Karpas-422 (cell line): ENCODE measurements around the gene SAMD1. TPM values are rescaled to one million over a fixed set of nuclear protein-coding genes. Genes with fewer than 3 reads are reported as not detected.

Experiments used
- DNase-seq: peaks from one replicate; pipeline ENCODE4 v3.0.0-alpha.2; 2015
- H2AFZ ChIP-seq: fragments of 200-600 bp; sonication (generic); 2 replicates; pipeline ENCODE4 v1.6.1; 2014; ENCODE audit warnings: antibody characterized with exemption, low read length, mixed read lengths
- H3K27ac ChIP-seq: fragments of 200-600 bp; sonication (generic); 2 replicates; pipeline ENCODE4 v1.5.1; 2014; ENCODE audit warnings: mild to moderate bottlenecking, low read length, moderate library complexity
- H3K27me3 ChIP-seq: fragments of 200-600 bp; sonication (generic); 2 replicates; pipeline ENCODE4 v1.6.1; 2014; ENCODE audit warnings: low read length, mixed read lengths
- H3K36me3 ChIP-seq: fragments of 200-600 bp; sonication (generic); 2 replicates; pipeline ENCODE4 v1.6.1; 2014; ENCODE audit warnings: low read length, mixed read lengths; ENCODE audit not compliant: insufficient read depth
- H3K4me1 ChIP-seq: fragments of 200-600 bp; sonication (generic); 2 replicates; pipeline ENCODE4 v1.6.1; 2014; ENCODE audit warnings: mild to moderate bottlenecking, low read length, mixed read lengths
- H3K4me2 ChIP-seq: fragments of 200-600 bp; sonication (generic); 2 replicates; pipeline ENCODE4 v1.6.1; 2014; ENCODE audit warnings: low read length, low read depth, mild to moderate bottlenecking; ENCODE audit not compliant: poor library complexity, severe bottlenecking
- H3K4me3 ChIP-seq: fragments of 200-600 bp; sonication (generic); 2 replicates; pipeline ENCODE4 v1.5.1; 2014; ENCODE audit warnings: mild to moderate bottlenecking, antibody characterized with exemption, low read length, mixed read lengths
- H3K79me2 ChIP-seq: fragments of 200-600 bp; sonication (generic); 2 replicates; pipeline ENCODE4 v1.6.1; 2014; ENCODE audit warnings: mild to moderate bottlenecking, low read length, mixed read lengths
- H3K9ac ChIP-seq: fragments of 200-600 bp; sonication (generic); 2 replicates; pipeline ENCODE4 v1.6.0; 2014; ENCODE audit warnings: low read length
- H3K9me2 ChIP-seq: fragments of 200-600 bp; sonication (generic), shearing (Covaris generic); replicated peaks from 2 replicates; pipeline ENCODE4 v1.6.0; 2014; ENCODE audit warnings: mild to moderate bottlenecking, low read length, moderate library complexity; ENCODE audit not compliant: insufficient read depth
- H3K9me3 ChIP-seq: fragments of 300-700, 200-600 bp; sonication (generic); 2 replicates; pipeline ENCODE4 v1.6.1; 2014; ENCODE audit warnings: low read length, mixed read lengths
- H4K20me1 ChIP-seq: fragments of 200-600 bp; sonication (generic); 2 replicates; pipeline ENCODE4 v1.6.1; 2014; ENCODE audit warnings: mild to moderate bottlenecking, antibody characterized with exemption, low read length, low read depth; ENCODE audit not compliant: insufficient read depth
- total RNA-seq: library from RNA; depleted of rRNA; stranded (reverse); fragments of >200 nt; shearing (Covaris generic); gene quantifications from 2 replicates; pipeline ENCODE4 v1.2.3, GENCODE V29; 2014; ENCODE audit warnings: low replicate concordance

Gene SAMD1
- total RNA-seq, 1 experiment from 2014 or later = 31.8 TPM

GRCh38 chr19:14058182-14059092, 32.1 kb downstream of the SAMD1 start:
- no peak overlapping the region for H3K4me2 ChIP-seq
- H3K9me2 ChIP-seq = no peaks in the 10 kb centered on the region
- no peak overlapping the region for H3K27ac ChIP-seq
- no peaks in the 10 kb centered on the region for H3K36me3 ChIP-seq
- H4K20me1 ChIP-seq = no peaks in the 10 kb centered on the region
- no peaks in the 10 kb centered on the region; the same call in 1 of the 2 replicates for H3K4me1 ChIP-seq
- no peak for DNase-seq
- no peak overlapping the region for H2AFZ ChIP-seq
- no peak overlapping the region for H3K4me3 ChIP-seq
- no peaks in the 10 kb centered on the region for H3K79me2 ChIP-seq
- H3K9ac ChIP-seq = no peak overlapping the region
- H3K9me3 ChIP-seq = no peaks in the 10 kb centered on the region
- H3K27me3 ChIP-seq = no peaks in the 10 kb centered on the region

GRCh38 chr19:14056741-14057356, 33.7 kb downstream of the SAMD1 start:
- Histone ChIP-seq H3K27me3 (no peaks in the 10 kb centered on the region), H3K4me2 (no peak overlapping the region), H2AFZ (no peak overlapping the region)

DNA sequence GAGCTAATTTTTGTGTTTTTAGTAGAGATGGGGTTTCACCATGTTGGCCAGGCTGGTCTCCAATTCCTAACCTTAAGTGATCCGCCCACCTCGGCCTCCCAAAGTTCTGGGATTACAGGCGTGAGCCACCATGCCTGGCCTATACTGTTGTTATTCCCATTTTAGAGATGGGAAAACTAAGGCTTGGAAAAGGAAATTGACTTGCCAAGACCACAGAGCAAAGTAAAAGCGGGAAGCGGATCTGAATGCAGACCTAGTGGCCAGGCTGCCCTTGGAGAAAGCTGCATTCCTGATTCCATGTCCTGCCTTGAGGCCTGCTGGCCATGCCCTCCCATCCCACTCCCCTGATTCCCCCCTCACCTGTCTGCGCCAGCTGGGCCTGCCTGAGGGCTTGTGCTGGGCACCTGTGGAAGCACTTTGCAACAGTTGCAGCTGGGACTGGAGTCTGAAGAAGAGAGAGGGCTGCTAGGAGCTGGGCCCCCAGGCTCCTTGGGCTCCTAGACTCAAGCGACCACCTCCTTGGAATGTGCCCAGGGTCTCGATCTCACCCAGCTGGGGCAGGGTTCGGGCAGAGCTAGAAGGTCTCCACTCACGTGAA, 34.4 kb downstream of the SAMD1 start:
- Histone ChIP-seq H4K20me1 (no peaks in the 10 kb centered on the region), H3K79me2 (no peaks in the 10 kb centered on the region), H3K4me1 (no peaks in the 10 kb centered on the region; the same call in 1 of the 2 replicates), H3K9me2 (no peaks in the 10 kb centered on the region), H3K27ac (no peak overlapping the region), H3K4me2 (no peak overlapping the region), H3K4me3 (no peak overlapping the region), H3K36me3 (no peaks in the 10 kb centered on the region), H3K9ac (no peak overlapping the region), H3K9me3 (no peaks in the 10 kb centered on the region), H3K27me3 (no peaks in the 10 kb centered on the region), H2AFZ (no peak overlapping the region)
- no peak for DNase-seq

More at GRCh38 chr19:14056741-14057356, 33.7 kb downstream of the SAMD1 start:
- H3K79me2 ChIP-seq = no peaks in the 10 kb centered on the region
- H3K4me1 ChIP-seq = no peaks in the 10 kb centered on the region; the same call in 1 of the 2 replicates
- H3K4me3 ChIP-seq = no peak overlapping the region
- no peak overlapping the region for H3K9ac ChIP-seq
- H3K36me3 ChIP-seq = no peaks in the 10 kb centered on the region
- no peak for DNase-seq
- H4K20me1 ChIP-seq = no peaks in the 10 kb centered on the region
- no peaks in the 10 kb centered on the region for H3K9me3 ChIP-seq
- no peaks in the 10 kb centered on the region for H3K9me2 ChIP-seq
- H3K27ac ChIP-seq = no peak overlapping the region

- no peaks in the 10 kb centered on the region for H3K9me2 ChIP-seq
Measured at GRCh38 chr19:14055396-14055795, 35.2 kb downstream of the SAMD1 start.

GRCh38 chr19:14054721-14055120, 35.8 kb downstream of the SAMD1 start:
- Histone ChIP-seq H3K79me2 (no peaks in the 10 kb centered on the region), H3K9me3 (no peaks in the 10 kb centered on the region), H2AFZ (no peak overlapping the region), H3K4me1 (no peaks in the 10 kb centered on the region; the same call in 1 of the 2 replicates), H3K9ac (no peak overlapping the region), H3K4me3 (no peak overlapping the region), H3K27me3 (no peaks in the 10 kb centered on the region), H3K36me3 (no peaks in the 10 kb centered on the region), H3K27ac (no peak overlapping the region), H3K4me2 (no peak overlapping the region), H3K9me2 (no peaks in the 10 kb centered on the region), H4K20me1 (no peaks in the 10 kb centered on the region)
- DNase-seq = no peak

More at GRCh38 chr19:14055396-14055795, 35.2 kb downstream of the SAMD1 start:
- Histone ChIP-seq H3K79me2 (no peaks in the 10 kb centered on the region), H4K20me1 (no peaks in the 10 kb centered on the region), H3K36me3 (no peaks in the 10 kb centered on the region), H3K4me3 (no peak overlapping the region), H3K27ac (no peak overlapping the region), H3K4me2 (no peak overlapping the region), H3K9ac (no peak overlapping the region), H3K27me3 (no peaks in the 10 kb centered on the region), H2AFZ (no peak overlapping the region), H3K9me3 (no peaks in the 10 kb centered on the region), H3K4me1 (no peaks in the 10 kb centered on the region; the same call in 1 of the 2 replicates)
- no peak for DNase-seq

GRCh38 chr19:14054099-14054498, 36.5 kb downstream of the SAMD1 start:
- no peaks in the 10 kb centered on the region for H3K4me1 ChIP-seq
- no peaks in the 10 kb centered on the region for H3K79me2 ChIP-seq
- H3K4me2 ChIP-seq = no peak overlapping the region
- no peaks in the 10 kb centered on the region for H3K27me3 ChIP-seq
- H3K27ac ChIP-seq = no peak overlapping the region
- H3K9ac ChIP-seq = no peak overlapping the region
- no peaks in the 10 kb centered on the region for H3K9me3 ChIP-seq
- no peaks in the 10 kb centered on the region for H4K20me1 ChIP-seq
- H3K36me3 ChIP-seq = no peaks in the 10 kb centered on the region
- no peak for DNase-seq
- H3K4me3 ChIP-seq = no peak overlapping the region
- no peaks in the 10 kb centered on the region for H3K9me2 ChIP-seq
- H2AFZ ChIP-seq = no peak overlapping the region

DNA sequence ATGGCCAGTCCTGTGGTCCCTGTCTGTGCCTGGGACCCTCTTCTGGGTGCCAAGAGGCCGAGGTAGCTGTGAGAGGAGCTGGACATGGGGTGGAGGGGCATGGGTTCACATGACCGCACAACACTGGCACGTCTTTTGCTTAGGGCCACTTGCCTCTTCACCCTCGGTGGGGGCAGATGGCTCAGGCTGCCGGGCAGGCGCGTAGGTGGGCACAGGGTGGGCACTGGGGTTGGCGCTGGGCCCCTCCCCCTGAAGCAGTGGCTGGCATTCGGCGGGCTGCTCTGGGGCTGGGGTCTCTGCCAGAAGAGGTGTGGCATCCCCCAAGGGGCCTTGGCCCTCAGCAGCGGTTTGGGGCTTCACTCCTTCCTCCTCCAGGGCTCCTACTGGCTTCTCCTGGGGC, 37.1 kb downstream of the SAMD1 start:
- Histone ChIP-seq H3K79me2 (no peaks in the 10 kb centered on the region), H3K36me3 (no peaks in the 10 kb centered on the region), H2AFZ (no peak overlapping the region), H3K4me2 (no peak overlapping the region), H3K4me1 (no peaks in the 10 kb centered on the region), H3K9ac (no peak overlapping the region), H3K4me3 (no peak overlapping the region), H3K27me3 (no peaks in the 10 kb centered on the region), H3K9me3 (no peaks in the 10 kb centered on the region; the same call in 1 of the 2 replicates), H4K20me1 (no peaks in the 10 kb centered on the region), H3K27ac (no peak overlapping the region), H3K9me2 (no peaks in the 10 kb centered on the region)
- DNase-seq = no peak

- Histone ChIP-seq H3K4me1 (no peaks in the 10 kb centered on the region), H3K36me3 (no peaks in the 10 kb centered on the region), H3K4me2 (no peak overlapping the region), H3K27ac (no peak overlapping the region), H3K9ac (no peak overlapping the region), H3K4me3 (no peak overlapping the region), H3K27me3 (no peaks in the 10 kb centered on the region), H3K79me2 (no peaks in the 10 kb centered on the region), H2AFZ (no peak overlapping the region), H4K20me1 (no peaks in the 10 kb centered on the region), H3K9me3 (no peaks in the 10 kb centered on the region; the same call in 1 of the 2 replicates), H3K9me2 (no peaks in the 10 kb centered on the region)
- DNase-seq = no peak
Measured at GRCh38 chr19:14053032-14053431, 37.5 kb downstream of the SAMD1 start.
